ENCODE data around the gene HECW1.

DNA sequence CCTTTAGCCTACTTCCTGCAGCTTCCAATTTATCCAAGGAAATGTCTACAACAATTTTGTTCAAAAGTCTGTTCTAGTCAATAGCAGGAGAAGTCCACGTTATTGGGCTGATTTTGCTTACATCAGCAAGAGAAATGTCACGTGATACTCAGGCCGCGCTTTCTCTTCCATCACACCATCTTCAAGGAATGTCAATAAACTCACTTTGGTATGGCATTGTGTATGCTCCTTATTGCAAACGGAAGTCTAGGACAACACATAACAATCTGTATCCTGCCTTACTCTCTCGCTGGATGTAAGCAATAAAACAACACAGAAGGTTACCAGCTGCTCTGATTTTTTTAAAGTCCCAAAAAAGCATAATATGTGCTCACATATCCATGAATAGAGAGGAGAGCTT lies 453.3 kb downstream of the HECW1 start:
- TF ChIP-seq CTCF (IDR thresholded peaks at IDR 0.05) (no peak), POLR2A (IDR thresholded peaks at IDR 0.05) (no peak), POLR2AphosphoS5 (IDR thresholded peaks at IDR 0.05) (no peak)

Measured in breast epithelium (tissue), 3 donors.